Measurements from ENCODE around the gene SORBS1.

Gene SORBS1

GRCh38 chr10:95405655-95406054, 155.5 kb downstream of the SORBS1 start:
- no peak for DNase-seq

GRCh38 chr10:95404864-95405263, 156.3 kb downstream of the SORBS1 start:
- DNase-seq = no peak

GRCh38 chr10:95404462-95404858, 156.7 kb downstream of the SORBS1 start:
- DNase-seq = no peak

- DNase-seq = no peak
Measured at GRCh38 chr10:95403700-95404461, 157.3 kb downstream of the SORBS1 start.

- DNase-seq = no peak
Measured at GRCh38 chr10:95401704-95402469, 159.3 kb downstream of the SORBS1 start.

- DNase-seq = no peak
Measured at GRCh38 chr10:95400787-95401186, 160.4 kb downstream of the SORBS1 start.

- DNase-seq = no peak
Measured at GRCh38 chr10:95399183-95399582, 162.0 kb downstream of the SORBS1 start.

GRCh38 chr10:95397747-95398146, 163.4 kb downstream of the SORBS1 start:
- DNase-seq = no peak

GRCh38 chr10:95395947-95396449, 165.2 kb downstream of the SORBS1 start:
- DNase-seq = peak; percentile 5

- no peak for DNase-seq
Measured at GRCh38 chr10:95394161-95394880, 166.8 kb downstream of the SORBS1 start.

- no peak for DNase-seq
Measured at GRCh38 chr10:95392681-95393164, 168.4 kb downstream of the SORBS1 start.

- DNase-seq = no peak
Measured at GRCh38 chr10:95392217-95392584, 169.0 kb downstream of the SORBS1 start.

- no peak for DNase-seq
Measured at GRCh38 chr10:95391581-95392216, 169.5 kb downstream of the SORBS1 start.

GRCh38 chr10:95391164-95391563, 170.0 kb downstream of the SORBS1 start:
- DNase-seq = no peak

GRCh38 chr10:95389982-95390381, 171.2 kb downstream of the SORBS1 start:
- no peak for DNase-seq

- DNase-seq = no peak
Measured at GRCh38 chr10:95389176-95389575, 172.0 kb downstream of the SORBS1 start.

GRCh38 chr10:95388539-95388938, 172.6 kb downstream of the SORBS1 start:
- peak; percentile 13 for DNase-seq

- no peak for DNase-seq
Measured at GRCh38 chr10:95388109-95388471, 173.1 kb downstream of the SORBS1 start.

- DNase-seq = no peak
Measured at GRCh38 chr10:95384011-95384704, 177.0 kb downstream of the SORBS1 start.

- DNase-seq = no peak
Measured at GRCh38 chr10:95382596-95382995, 178.6 kb downstream of the SORBS1 start.

- DNase-seq = no peak
Measured at GRCh38 chr10:95382174-95382573, 179.0 kb downstream of the SORBS1 start.

- DNase-seq = no peak
Measured at GRCh38 chr10:95377950-95378349, 183.2 kb downstream of the SORBS1 start.
